ENCODE measurements around the gene ADGRV1. TPM values are rescaled to one million over a fixed set of nuclear protein-coding genes. Genes with fewer than 3 reads are reported as not detected.
A peak's percentile ranks its signal among the peaks of the same experiment; 100 is the strongest.
"Not testable (repeated sequence)": the region's sequence is repeated elsewhere in the genome, so short reads cannot be mapped to it uniquely, and the experiment has no call there.

ADGRV1 gene
- total and polyA plus RNA-seq, 2 donors, result 2.2 to 5.1 TPM

- not testable (repeated sequence) for H3K4me1 ChIP-seq (ENCODE audit: control insufficient read depth in 2 of 2, insufficient read depth in 2 of 2, low read length in 2 of 2); H3K36me3 ChIP-seq (ENCODE audit: control insufficient read depth in 2 of 2, insufficient read depth in 2 of 2, low read length in 1 of 2); H3K27ac ChIP-seq (ENCODE audit: low read depth in 1 of 2, low read length in 1 of 2); H3K4me3 ChIP-seq (ENCODE audit: low read length in 2 of 2); H3K9me3 ChIP-seq (ENCODE audit: control insufficient read depth in 2 of 2, insufficient read depth in 1 of 2, low read length in 1 of 2); DNase-seq (ENCODE audit: low read depth in 6 of 9, low spot score in 9 of 9); H3K27me3 ChIP-seq (ENCODE audit: control insufficient read depth in 2 of 2, insufficient read depth in 1 of 2, low read length in 1 of 2)
- 72% methylated on average over 9 of the region's 9 CpGs for WGBS
These were observed 504.6 kb downstream of the ADGRV1 start for GRCh38 chr5:91063098-91063690.

- DNase-seq (ENCODE audit: low read depth in 6 of 9, low spot score in 9 of 9), result no peak
- Histone ChIP-seq H3K9me3 (ENCODE audit: control insufficient read depth in 2 of 2, insufficient read depth in 1 of 2, low read length in 1 of 2) (no peaks in the 10 kb centered on the region), H3K4me3 (ENCODE audit: low read length in 2 of 2) (no peak overlapping the region), H3K4me1 (ENCODE audit: control insufficient read depth in 2 of 2, insufficient read depth in 2 of 2, low read length in 2 of 2) (no peaks in the 10 kb centered on the region), H3K36me3 (ENCODE audit: control insufficient read depth in 2 of 2, insufficient read depth in 2 of 2, low read length in 1 of 2) (no peaks in the 10 kb centered on the region), H3K27ac (ENCODE audit: low read depth in 1 of 2, low read length in 1 of 2) (no peak overlapping the region), H3K27me3 (ENCODE audit: control insufficient read depth in 2 of 2, insufficient read depth in 1 of 2, low read length in 1 of 2) (no peaks in the 10 kb centered on the region)
- WGBS, result 95% methylated on average over 7 of the region's 7 CpGs
These were observed 506.9 kb downstream of the ADGRV1 start for GRCh38 chr5:91065496-91065895.

GRCh38 chr5:91069364-91069763 is 510.8 kb downstream of the ADGRV1 start:
- Histone ChIP-seq H3K36me3 (ENCODE audit: control insufficient read depth in 2 of 2, insufficient read depth in 2 of 2, low read length in 1 of 2) (no peaks in the 10 kb centered on the region), H3K4me1 (ENCODE audit: control insufficient read depth in 2 of 2, insufficient read depth in 2 of 2, low read length in 2 of 2) (no peaks in the 10 kb centered on the region), H3K27ac (ENCODE audit: low read depth in 1 of 2, low read length in 1 of 2) (no peak overlapping the region), H3K4me3 (ENCODE audit: low read length in 2 of 2) (no peak overlapping the region), H3K27me3 (ENCODE audit: control insufficient read depth in 2 of 2, insufficient read depth in 1 of 2, low read length in 1 of 2) (no peaks in the 10 kb centered on the region), H3K9me3 (ENCODE audit: control insufficient read depth in 2 of 2, insufficient read depth in 1 of 2, low read length in 1 of 2) (no peaks in the 10 kb centered on the region)
- no peak for DNase-seq (ENCODE audit: low read depth in 6 of 9, low spot score in 9 of 9)
- WGBS, result 93% methylated on average over 2 of the region's 2 CpGs

- Histone ChIP-seq H3K27me3 (ENCODE audit: control insufficient read depth in 2 of 2, insufficient read depth in 1 of 2, low read length in 1 of 2) (no peaks in the 10 kb centered on the region), H3K9me3 (ENCODE audit: control insufficient read depth in 2 of 2, insufficient read depth in 1 of 2, low read length in 1 of 2) (no peaks in the 10 kb centered on the region), H3K36me3 (ENCODE audit: control insufficient read depth in 2 of 2, insufficient read depth in 2 of 2, low read length in 1 of 2) (no peaks in the 10 kb centered on the region), H3K4me3 (ENCODE audit: low read length in 2 of 2) (no peak overlapping the region), H3K4me1 (ENCODE audit: control insufficient read depth in 2 of 2, insufficient read depth in 2 of 2, low read length in 2 of 2) (no peaks in the 10 kb centered on the region), H3K27ac (ENCODE audit: low read depth in 1 of 2, low read length in 1 of 2) (no peak overlapping the region)
- DNase-seq (ENCODE audit: low read depth in 6 of 9, low spot score in 9 of 9), result no peak
- 95% methylated on average over 2 of the region's 2 CpGs for WGBS
These were observed 512.4 kb downstream of the ADGRV1 start for GRCh38 chr5:91070761-91071550.

GRCh38 chr5:91072881-91073280 is 514.3 kb downstream of the ADGRV1 start:
- DNase-seq (ENCODE audit: low read depth in 6 of 9, low spot score in 9 of 9), result no peak
- H3K9me3 ChIP-seq (ENCODE audit: control insufficient read depth in 2 of 2, insufficient read depth in 1 of 2, low read length in 1 of 2), result no peaks in the 10 kb centered on the region
- H3K27ac ChIP-seq (ENCODE audit: low read depth in 1 of 2, low read length in 1 of 2), result no peak overlapping the region
- H3K4me1 ChIP-seq (ENCODE audit: control insufficient read depth in 2 of 2, insufficient read depth in 2 of 2, low read length in 2 of 2), result no peaks in the 10 kb centered on the region
- H3K27me3 ChIP-seq (ENCODE audit: control insufficient read depth in 2 of 2, insufficient read depth in 1 of 2, low read length in 1 of 2), result no peaks in the 10 kb centered on the region
- WGBS, result 98% methylated on average over 2 of the region's 2 CpGs
- no peaks in the 10 kb centered on the region for H3K36me3 ChIP-seq (ENCODE audit: control insufficient read depth in 2 of 2, insufficient read depth in 2 of 2, low read length in 1 of 2)
- H3K4me3 ChIP-seq (ENCODE audit: low read length in 2 of 2), result no peak overlapping the region

GRCh38 chr5:91074615-91075014 is 516.0 kb downstream of the ADGRV1 start:
- no peak for DNase-seq (ENCODE audit: low read depth in 6 of 9, low spot score in 9 of 9)
- no peaks in the 10 kb centered on the region for H3K9me3 ChIP-seq (ENCODE audit: control insufficient read depth in 2 of 2, insufficient read depth in 1 of 2, low read length in 1 of 2)
- H3K27me3 ChIP-seq (ENCODE audit: control insufficient read depth in 2 of 2, insufficient read depth in 1 of 2, low read length in 1 of 2), result no peaks in the 10 kb centered on the region
- H3K4me1 ChIP-seq (ENCODE audit: control insufficient read depth in 2 of 2, insufficient read depth in 2 of 2, low read length in 2 of 2), result no peaks in the 10 kb centered on the region
- H3K36me3 ChIP-seq (ENCODE audit: control insufficient read depth in 2 of 2, insufficient read depth in 2 of 2, low read length in 1 of 2), result no peaks in the 10 kb centered on the region
- H3K4me3 ChIP-seq (ENCODE audit: low read length in 2 of 2), result no peak overlapping the region
- 97% methylated on average over 1 of the region's 1 CpG for WGBS
- no peak overlapping the region for H3K27ac ChIP-seq (ENCODE audit: low read depth in 1 of 2, low read length in 1 of 2)

GRCh38 chr5:91076138-91076537 is 517.5 kb downstream of the ADGRV1 start:
- no peaks in the 10 kb centered on the region for H3K36me3 ChIP-seq (ENCODE audit: control insufficient read depth in 2 of 2, insufficient read depth in 2 of 2, low read length in 1 of 2)
- no peaks in the 10 kb centered on the region for H3K27me3 ChIP-seq (ENCODE audit: control insufficient read depth in 2 of 2, insufficient read depth in 1 of 2, low read length in 1 of 2)
- no peaks in the 10 kb centered on the region for H3K4me1 ChIP-seq (ENCODE audit: control insufficient read depth in 2 of 2, insufficient read depth in 2 of 2, low read length in 2 of 2)
- no peak overlapping the region for H3K27ac ChIP-seq (ENCODE audit: low read depth in 1 of 2, low read length in 1 of 2)
- H3K4me3 ChIP-seq (ENCODE audit: low read length in 2 of 2), result no peak overlapping the region
- no peaks in the 10 kb centered on the region for H3K9me3 ChIP-seq (ENCODE audit: control insufficient read depth in 2 of 2, insufficient read depth in 1 of 2, low read length in 1 of 2)
- DNase-seq (ENCODE audit: low read depth in 6 of 9, low spot score in 9 of 9), result no peak

GRCh38 chr5:91077623-91078022 is 519.0 kb downstream of the ADGRV1 start:
- Histone ChIP-seq H3K27ac (ENCODE audit: low read depth in 1 of 2, low read length in 1 of 2) (no peak overlapping the region), H3K4me1 (ENCODE audit: control insufficient read depth in 2 of 2, insufficient read depth in 2 of 2, low read length in 2 of 2) (no peaks in the 10 kb centered on the region), H3K27me3 (ENCODE audit: control insufficient read depth in 2 of 2, insufficient read depth in 1 of 2, low read length in 1 of 2) (no peaks in the 10 kb centered on the region), H3K4me3 (ENCODE audit: low read length in 2 of 2) (no peak overlapping the region), H3K36me3 (ENCODE audit: control insufficient read depth in 2 of 2, insufficient read depth in 2 of 2, low read length in 1 of 2) (no peaks in the 10 kb centered on the region), H3K9me3 (ENCODE audit: control insufficient read depth in 2 of 2, insufficient read depth in 1 of 2, low read length in 1 of 2) (no peaks in the 10 kb centered on the region)
- 91% methylated on average over 3 of the region's 3 CpGs for WGBS
- no peak for DNase-seq (ENCODE audit: low read depth in 6 of 9, low spot score in 9 of 9)

- DNase-seq (ENCODE audit: low read depth in 6 of 9, low spot score in 9 of 9), result peak in 2 of 9 donors; percentile 1 to 29
- WGBS, result 67% methylated on average over 2 of the region's 2 CpGs
- H3K4me3 ChIP-seq (ENCODE audit: low read length in 2 of 2), result no peak overlapping the region
- no peaks in the 10 kb centered on the region for H3K4me1 ChIP-seq (ENCODE audit: control insufficient read depth in 2 of 2, insufficient read depth in 2 of 2, low read length in 2 of 2)
- H3K36me3 ChIP-seq (ENCODE audit: control insufficient read depth in 2 of 2, insufficient read depth in 2 of 2, low read length in 1 of 2), result no peaks in the 10 kb centered on the region
- no peaks in the 10 kb centered on the region for H3K9me3 ChIP-seq (ENCODE audit: control insufficient read depth in 2 of 2, insufficient read depth in 1 of 2, low read length in 1 of 2)
- no peak overlapping the region for H3K27ac ChIP-seq (ENCODE audit: low read depth in 1 of 2, low read length in 1 of 2)
- H3K27me3 ChIP-seq (ENCODE audit: control insufficient read depth in 2 of 2, insufficient read depth in 1 of 2, low read length in 1 of 2), result no peaks in the 10 kb centered on the region
These were observed 520.4 kb downstream of the ADGRV1 start for GRCh38 chr5:91079037-91079436.
